ENCODE data around the gene SERP1. TPM values are rescaled to one million over a fixed set of nuclear protein-coding genes. Genes with fewer than 3 reads are reported as not detected.

SERP1 gene
- total RNA-seq, 1 experiment from 2014 or later: 439 TPM

DNA sequence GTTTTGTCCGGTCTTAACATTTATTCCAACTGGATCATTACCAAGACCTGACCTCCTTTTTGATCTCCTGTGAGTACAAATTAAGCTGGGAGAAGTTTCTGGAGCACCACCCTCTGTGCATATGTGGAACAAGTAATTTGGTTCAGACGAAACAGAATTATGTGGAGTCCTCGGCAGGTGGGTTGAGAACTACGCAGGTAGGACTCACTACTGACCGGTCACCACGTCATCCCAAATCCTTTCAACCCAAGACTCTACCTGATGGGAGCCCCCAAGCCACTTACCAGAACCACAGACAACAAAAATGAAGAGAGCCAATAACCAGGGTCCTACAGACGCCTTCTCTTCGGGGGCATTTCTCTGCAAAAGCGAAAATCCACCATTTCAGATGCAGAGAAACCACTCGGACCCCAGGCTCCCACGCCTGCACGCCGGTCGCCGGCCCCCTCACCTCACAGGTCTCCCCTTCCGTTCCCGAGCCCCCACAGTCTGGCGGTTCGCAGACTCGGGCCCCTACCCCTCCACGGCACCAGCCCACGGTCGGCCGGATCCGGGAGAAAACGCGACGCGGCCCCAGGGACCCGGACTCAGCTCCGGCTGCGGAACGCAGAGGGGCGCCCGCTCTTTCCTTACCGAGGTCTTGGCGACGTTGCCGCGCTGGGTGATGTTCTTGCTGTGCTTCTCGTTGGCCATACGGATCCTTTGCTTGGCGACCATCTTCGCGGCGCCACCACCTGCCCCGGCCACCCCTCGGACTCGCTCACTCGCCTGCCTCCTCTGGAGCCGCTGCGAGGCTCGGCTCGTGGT, 674 bp downstream of the SERP1 start:
- H3K4me2 ChIP-seq (ENCODE audit: low read length): peak overlapping the region; percentile 86
- POLR2A ChIA-PET (ENCODE audit: unreplicated experiment): interaction anchor here (0.5 to 1.5 kb wide), 6 partner anchors 22 to 879 kb away, joined by 4 to 17 read pairs (median 6); partner anchors contain the start of gene ERICH6
- TSS peak; percentile 43 for BruUV-seq (replicated peaks)
- H3K9me2 ChIP-seq (replicated peaks; ENCODE audit: low read length): no peaks in the 10 kb centered on the region
- DNase-seq (peak; percentile 38), ATAC-seq (peak; percentile 4)
- peaks cover 33% of the 10 kb centered on the region for H3K4me1 ChIP-seq (ENCODE audit: insufficient read depth, low read length)
- TF ChIP-seq EZH2phosphoT487 (IDR thresholded peaks at IDR 0.05; ENCODE audit: borderline replicate concordance, low read length) (no peak), EZH2 (IDR thresholded peaks at IDR 0.05; ENCODE audit: low read length, unreplicated experiment) (no peak)
- TF ChIP-seq, protein P1, sequence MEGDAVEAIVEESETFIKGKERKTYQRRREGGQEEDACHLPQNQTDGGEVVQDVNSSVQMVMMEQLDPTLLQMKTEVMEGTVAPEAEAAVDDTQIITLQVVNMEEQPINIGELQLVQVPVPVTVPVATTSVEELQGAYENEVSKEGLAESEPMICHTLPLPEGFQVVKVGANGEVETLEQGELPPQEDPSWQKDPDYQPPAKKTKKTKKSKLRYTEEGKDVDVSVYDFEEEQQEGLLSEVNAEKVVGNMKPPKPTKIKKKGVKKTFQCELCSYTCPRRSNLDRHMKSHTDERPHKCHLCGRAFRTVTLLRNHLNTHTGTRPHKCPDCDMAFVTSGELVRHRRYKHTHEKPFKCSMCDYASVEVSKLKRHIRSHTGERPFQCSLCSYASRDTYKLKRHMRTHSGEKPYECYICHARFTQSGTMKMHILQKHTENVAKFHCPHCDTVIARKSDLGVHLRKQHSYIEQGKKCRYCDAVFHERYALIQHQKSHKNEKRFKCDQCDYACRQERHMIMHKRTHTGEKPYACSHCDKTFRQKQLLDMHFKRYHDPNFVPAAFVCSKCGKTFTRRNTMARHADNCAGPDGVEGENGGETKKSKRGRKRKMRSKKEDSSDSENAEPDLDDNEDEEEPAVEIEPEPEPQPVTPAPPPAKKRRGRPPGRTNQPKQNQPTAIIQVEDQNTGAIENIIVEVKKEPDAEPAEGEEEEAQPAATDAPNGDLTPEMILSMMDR (conservative IDR thresholded peaks at IDR 0.05; ENCODE audit: low read depth, low read length): no peak
- H4K20me1 ChIP-seq (ENCODE audit: low read length): peaks cover 38% of the 10 kb centered on the region
- peak overlapping the region; percentile 77 for H3K4me3 ChIP-seq (ENCODE audit: low read length)
- CTCF ChIA-PET: interaction anchor here (1.2 kb wide), 1 partner anchor 17 kb away, joined by 4 read pairs; no protein-coding TSS in a partner anchor
- H3K9me3 ChIP-seq (ENCODE audit: low read length): no peaks in the 10 kb centered on the region
- H3K27ac ChIP-seq (ENCODE audit: low read length): peak overlapping the region; percentile 73
- H3F3A ChIP-seq (ENCODE audit: low read length, unreplicated experiment): no peaks in the 10 kb centered on the region
- peak overlapping the region; percentile 56 for H2AFZ ChIP-seq (ENCODE audit: low read length)
- H3K36me3 ChIP-seq (ENCODE audit: low read depth, low read length): peaks cover 33% of the 10 kb centered on the region
- H3K27me3 ChIP-seq (ENCODE audit: low read length): no peaks in the 10 kb centered on the region
- peak overlapping the region; percentile 89 for H3K9ac ChIP-seq (ENCODE audit: low read length)
- intact Hi-C loops (cut with micrococcal nuclease): loop anchor here (2.0 to 5.0 kb wide), 3 partner anchors 57 to 217 kb away; partner anchors contain the start of genes SELENOT and SIAH2
- peaks cover 82% of the 10 kb centered on the region for H3K79me2 ChIP-seq (ENCODE audit: low read length)

DNA sequence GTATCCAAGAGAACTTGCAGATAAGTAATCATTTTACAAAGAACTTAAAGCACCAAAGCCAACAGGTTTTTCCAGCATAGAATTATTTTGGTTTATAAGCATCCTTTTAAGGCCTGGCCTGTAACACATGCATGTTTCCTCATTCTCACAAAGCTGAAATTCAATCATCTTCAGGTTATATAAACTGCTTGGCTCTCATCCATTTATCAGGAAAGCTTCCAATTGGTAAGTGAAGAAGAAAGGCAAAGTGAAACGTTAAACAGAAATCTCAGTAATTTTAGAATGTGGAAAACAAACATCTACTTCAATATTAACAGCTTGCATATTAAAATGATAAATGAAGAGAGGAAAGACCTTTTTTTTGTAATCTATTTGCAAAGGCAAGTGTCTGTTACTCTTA, 1.6 kb downstream of the SERP1 start:
- Histone ChIP-seq H3K9me2 (replicated peaks; ENCODE audit: low read length) (no peaks in the 10 kb centered on the region), H3K36me3 (ENCODE audit: low read depth, low read length) (peaks cover 31% of the 10 kb centered on the region), H3K4me2 (ENCODE audit: low read length) (peak overlapping the region; percentile 86), H4K20me1 (ENCODE audit: low read length) (peaks cover 38% of the 10 kb centered on the region), H2AFZ (ENCODE audit: low read length) (no peak overlapping the region), H3K27ac (ENCODE audit: low read length) (no peak overlapping the region; the same call in 1 of the 2 replicates), H3K9ac (ENCODE audit: low read length) (peak overlapping the region; percentile 89), H3K9me3 (ENCODE audit: low read length) (no peaks in the 10 kb centered on the region), H3K4me1 (ENCODE audit: insufficient read depth, low read length) (peaks cover 31% of the 10 kb centered on the region), H3K79me2 (ENCODE audit: low read length) (peaks cover 73% of the 10 kb centered on the region), H3K4me3 (ENCODE audit: low read length) (peak overlapping the region; percentile 77), H3F3A (ENCODE audit: low read length, unreplicated experiment) (no peaks in the 10 kb centered on the region), H3K27me3 (ENCODE audit: low read length) (no peaks in the 10 kb centered on the region)
- no peak for ATAC-seq
- intact Hi-C loops (cut with micrococcal nuclease): loop anchor here (5.0 kb wide), 2 partner anchors 132 to 218 kb away; partner anchors contain the start of gene SIAH2
- DNase-seq: peak; percentile 24
- TF ChIP-seq, protein P1 (conservative IDR thresholded peaks at IDR 0.05; ENCODE audit: low read depth, low read length): no peak
- TF ChIP-seq EZH2phosphoT487 (IDR thresholded peaks at IDR 0.05; ENCODE audit: borderline replicate concordance, low read length) (no peak), EZH2 (IDR thresholded peaks at IDR 0.05; ENCODE audit: low read length, unreplicated experiment) (no peak)
- ChIA-PET POLR2A (ENCODE audit: unreplicated experiment) (interaction anchor here (0.7 kb wide), 1 partner anchor 219 kb away, joined by 7 read pairs; no protein-coding TSS in a partner anchor), CTCF (interaction anchor here (0.6 kb wide), 1 partner anchor 136 kb away, joined by 3 read pairs; no protein-coding TSS in a partner anchor)
- BruUV-seq (replicated peaks): no TSS peak

Measured in PC-3 (cell line).